ENCODE measurements around the gene DPYD.

GRCh38 chr1:97364086-97364485 is 556.7 kb downstream of the DPYD start:
- no peak for TF ChIP-seq EZH2 (IDR thresholded peaks at IDR 0.05; ENCODE audit: insufficient read depth, low read length)
- TF ChIP-seq CTCF (IDR thresholded peaks at IDR 0.05; ENCODE audit: insufficient read depth, low read depth, low read length): no peak

Measured in astrocyte (in vitro differentiated cells and primary cell).